T-helper 17 cell (primary cell): ENCODE measurements around the gene PTPN6. TPM values are rescaled to one million over a fixed set of nuclear protein-coding genes. Genes with fewer than 3 reads are reported as not detected.
A peak's percentile ranks its signal among the peaks of the same experiment; 100 is the strongest.

Source experiments
- ATAC-seq: fragments of 150-1000 bp; cut with Tn5 transposase; 2 replicates; pipeline ENCODE4 v1.10.0; 2021; ENCODE audit warnings: mild to moderate bottlenecking, moderate library complexity
- DNase-seq, 3 donors: peaks; one replicate each; pipeline versions ENCODE4 v3.0.0 to v3.0.0-alpha.2; 2020 to 2021
- H3K9me3 ChIP-seq: one replicate; pipeline ENCODE4 v1.7.0; 2013; ENCODE audit warnings: low read length, mild to moderate bottlenecking; ENCODE audit not compliant: control insufficient read depth, poor library complexity, severe bottlenecking
- H3K27ac Mint-ChIP-seq: one replicate; pipeline ENCODE4 v1.8.0; 2022; ENCODE audit warnings: mild to moderate bottlenecking, moderate library complexity, mixed read lengths
- H3K27me3 Mint-ChIP-seq: one replicate; pipeline ENCODE4 v1.8.0; 2022; ENCODE audit warnings: mixed read lengths
- H3K36me3 Mint-ChIP-seq: one replicate; pipeline ENCODE4 v1.8.0; 2022; ENCODE audit warnings: low read depth, mixed read lengths
- H3K4me1 Mint-ChIP-seq: one replicate; pipeline ENCODE4 v1.8.0; 2022; ENCODE audit warnings: mild to moderate bottlenecking, mixed read lengths
- H3K4me3 Mint-ChIP-seq: one replicate; pipeline ENCODE4 v1.8.0; 2022; ENCODE audit warnings: mild to moderate bottlenecking, moderate library complexity, mixed read lengths
- total RNA-seq, 4 donors: library from RNA in 2 of 4; stranded (reverse) in 2 of 4; gene quantifications; one replicate each; pipeline ENCODE4 v1.2.3 and lab custom pipeline; 2022 to 2026

PTPN6 gene
- total RNA-seq, 2 donors from 2014 or later, result 115 to 177 TPM

DNA sequence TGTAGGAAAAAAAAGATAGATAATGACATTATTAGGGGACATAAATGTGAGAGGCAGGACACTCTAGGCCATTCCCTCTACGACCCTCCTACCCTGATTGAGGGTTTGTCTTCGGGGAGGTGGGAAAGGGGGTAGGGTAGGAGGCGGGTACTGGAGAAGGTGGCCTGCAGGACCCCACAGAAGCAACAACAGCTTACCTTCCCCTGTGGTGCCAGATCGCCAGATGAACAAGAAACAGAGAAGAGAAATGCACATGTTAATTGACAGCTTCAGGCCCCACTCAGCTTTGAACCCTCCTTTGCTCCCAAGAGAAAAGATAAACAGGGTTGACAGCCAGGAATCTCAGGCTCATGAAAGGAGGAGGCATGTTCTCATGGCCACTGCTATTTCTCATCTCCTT, 14.6 kb downstream of the PTPN6 start:
- Mint-ChIP-seq H3K27ac (peak overlapping the region; percentile 89), H3K27me3 (no peaks in the 10 kb centered on the region), H3K4me1 (peaks cover 32% of the 10 kb centered on the region), H3K36me3 (peaks cover 2% of the 10 kb centered on the region), H3K4me3 (no peak overlapping the region)
- no peaks in the 10 kb centered on the region for H3K9me3 ChIP-seq
- DNase-seq, result no peak
- no peak for ATAC-seq

DNA sequence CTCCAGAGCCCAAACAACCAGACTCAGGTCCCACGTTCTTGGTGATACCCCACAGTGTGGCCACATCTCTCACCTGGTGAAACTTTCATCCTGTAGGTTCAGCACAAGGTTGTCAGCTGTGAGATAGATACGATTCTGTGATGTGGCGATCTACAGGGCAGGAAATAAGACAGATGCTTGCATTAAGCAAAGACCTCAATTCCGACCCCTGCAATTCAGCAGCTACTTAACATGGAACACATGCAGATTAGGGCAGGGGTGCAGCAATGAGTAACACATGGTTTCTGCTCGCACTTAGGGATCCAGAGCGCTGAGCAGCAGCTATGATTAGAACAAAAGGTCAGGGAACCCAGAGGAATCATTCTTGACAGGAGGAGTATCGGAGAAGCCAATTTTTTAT, 15.2 kb downstream of the PTPN6 start:
- Mint-ChIP-seq H3K4me3 (no peak overlapping the region), H3K27me3 (no peaks in the 10 kb centered on the region), H3K27ac (peak overlapping the region; percentile 89), H3K36me3 (peaks cover 2% of the 10 kb centered on the region), H3K4me1 (peaks cover 30% of the 10 kb centered on the region)
- no peaks in the 10 kb centered on the region for H3K9me3 ChIP-seq
- DNase-seq (no peak), ATAC-seq (no peak)

DNA sequence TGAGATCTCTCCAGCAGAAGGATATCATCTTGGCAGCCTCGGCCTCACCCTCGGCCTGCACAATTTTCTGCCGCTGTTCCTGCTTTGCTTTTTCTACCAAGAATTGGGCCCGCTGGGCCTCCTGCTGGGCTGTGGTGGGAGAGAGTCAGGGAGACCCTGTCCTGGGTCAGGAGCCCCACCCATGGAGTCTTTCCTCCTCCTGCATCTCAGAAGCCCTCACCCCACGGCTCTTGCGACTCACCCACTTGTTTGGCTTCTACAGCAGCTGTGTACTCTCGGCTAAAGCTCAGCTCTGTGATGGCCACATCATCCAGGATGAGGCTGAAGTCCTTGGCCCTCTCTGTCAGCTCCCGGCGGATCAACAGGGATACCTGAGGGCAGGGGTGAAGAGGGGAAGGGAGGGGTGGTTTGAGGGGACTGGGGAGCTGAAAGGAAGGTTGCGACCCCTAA, 16.5 kb downstream of the PTPN6 start:
- Mint-ChIP-seq H3K4me3 (no peak overlapping the region), H3K27me3 (no peaks in the 10 kb centered on the region), H3K36me3 (peaks cover 2% of the 10 kb centered on the region), H3K27ac (peak overlapping the region; percentile 99), H3K4me1 (peaks cover 31% of the 10 kb centered on the region)
- no peaks in the 10 kb centered on the region for H3K9me3 ChIP-seq
- no peak for ATAC-seq
- no peak for DNase-seq

DNA sequence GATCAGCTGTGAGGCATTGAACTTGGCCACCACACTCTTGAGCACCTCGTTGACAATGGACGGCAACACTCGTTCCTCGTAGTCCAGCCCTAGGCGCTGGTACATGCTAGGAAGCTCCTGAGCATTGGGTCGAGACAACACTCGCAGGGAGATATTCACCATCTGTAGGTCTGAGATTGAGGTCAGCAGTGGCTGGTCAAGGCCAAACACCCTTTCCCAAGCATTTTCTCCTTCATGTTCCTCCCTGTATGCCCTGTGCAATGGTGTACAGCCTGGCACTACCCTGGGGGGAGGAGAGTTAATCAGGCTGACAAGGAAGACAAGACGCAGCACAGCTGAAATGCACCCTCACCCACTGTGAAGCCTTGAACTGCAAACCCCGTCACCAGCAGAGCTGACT, 17.3 kb downstream of the PTPN6 start:
- no peaks in the 10 kb centered on the region for H3K9me3 ChIP-seq
- Mint-ChIP-seq H3K36me3 (peaks cover 2% of the 10 kb centered on the region), H3K4me3 (peak overlapping the region; percentile 100), H3K27me3 (no peaks in the 10 kb centered on the region), H3K27ac (peak overlapping the region; percentile 99), H3K4me1 (peaks cover 35% of the 10 kb centered on the region)
- ATAC-seq (no peak), DNase-seq (no peak)

DNA sequence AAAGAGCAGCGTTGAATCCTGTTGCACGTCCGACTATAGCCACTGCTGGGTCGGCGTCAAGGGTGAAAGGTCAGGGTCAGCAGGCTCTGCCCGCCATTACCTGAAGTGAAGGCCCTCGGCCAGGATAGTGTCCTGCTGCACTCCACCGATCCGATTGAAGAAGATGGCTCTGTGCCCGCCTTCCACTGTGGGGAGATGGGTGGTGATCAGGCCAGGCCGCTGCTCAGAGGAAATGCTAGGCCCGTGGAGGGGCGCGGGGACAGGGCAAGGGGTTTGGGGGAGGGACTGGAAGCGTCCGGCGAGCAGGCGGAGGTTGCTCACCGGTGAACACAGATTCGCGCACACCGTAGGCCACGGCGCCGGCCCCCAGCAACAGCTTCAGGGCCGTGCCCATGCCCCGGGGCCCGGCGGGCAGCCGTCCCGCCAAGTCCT, 19.0 kb downstream of the PTPN6 start:
- H3K4me1 Mint-ChIP-seq, result peaks cover 33% of the 10 kb centered on the region
- ATAC-seq (peak; percentile 3), DNase-seq (no peak)
- H3K27ac Mint-ChIP-seq, result peak overlapping the region; percentile 99
- peak overlapping the region; percentile 100 for H3K4me3 Mint-ChIP-seq
- no peaks in the 10 kb centered on the region for H3K27me3 Mint-ChIP-seq
- H3K9me3 ChIP-seq, result no peaks in the 10 kb centered on the region
- peaks cover 2% of the 10 kb centered on the region for H3K36me3 Mint-ChIP-seq

DNA sequence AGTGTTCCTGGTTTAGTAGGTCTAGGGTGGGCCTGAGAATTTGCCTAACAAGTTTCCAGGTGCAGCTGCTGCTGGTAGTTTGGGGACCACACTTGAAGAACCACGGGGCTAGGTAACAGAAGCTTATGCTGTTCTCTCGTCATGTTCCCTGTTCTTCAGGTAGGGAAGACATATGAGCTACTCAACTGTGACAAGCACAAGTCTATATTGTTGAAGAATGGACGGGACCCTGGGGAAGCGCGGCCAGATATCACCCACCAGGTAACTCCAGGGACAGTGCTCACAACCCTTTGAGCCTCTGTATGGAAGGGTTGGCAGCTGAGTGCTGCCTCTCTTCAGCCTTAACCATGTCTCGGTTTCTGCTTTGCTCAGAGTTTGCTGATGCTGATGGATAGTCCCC, 23.0 kb downstream of the PTPN6 start:
- peaks cover 2% of the 10 kb centered on the region for H3K36me3 Mint-ChIP-seq
- H3K27ac Mint-ChIP-seq, result peak overlapping the region; percentile 99
- no peaks in the 10 kb centered on the region for H3K9me3 ChIP-seq
- H3K4me1 Mint-ChIP-seq, result peaks cover 33% of the 10 kb centered on the region
- no peak overlapping the region for H3K4me3 Mint-ChIP-seq
- no peak for ATAC-seq
- no peak for DNase-seq
- no peaks in the 10 kb centered on the region for H3K27me3 Mint-ChIP-seq

DNA sequence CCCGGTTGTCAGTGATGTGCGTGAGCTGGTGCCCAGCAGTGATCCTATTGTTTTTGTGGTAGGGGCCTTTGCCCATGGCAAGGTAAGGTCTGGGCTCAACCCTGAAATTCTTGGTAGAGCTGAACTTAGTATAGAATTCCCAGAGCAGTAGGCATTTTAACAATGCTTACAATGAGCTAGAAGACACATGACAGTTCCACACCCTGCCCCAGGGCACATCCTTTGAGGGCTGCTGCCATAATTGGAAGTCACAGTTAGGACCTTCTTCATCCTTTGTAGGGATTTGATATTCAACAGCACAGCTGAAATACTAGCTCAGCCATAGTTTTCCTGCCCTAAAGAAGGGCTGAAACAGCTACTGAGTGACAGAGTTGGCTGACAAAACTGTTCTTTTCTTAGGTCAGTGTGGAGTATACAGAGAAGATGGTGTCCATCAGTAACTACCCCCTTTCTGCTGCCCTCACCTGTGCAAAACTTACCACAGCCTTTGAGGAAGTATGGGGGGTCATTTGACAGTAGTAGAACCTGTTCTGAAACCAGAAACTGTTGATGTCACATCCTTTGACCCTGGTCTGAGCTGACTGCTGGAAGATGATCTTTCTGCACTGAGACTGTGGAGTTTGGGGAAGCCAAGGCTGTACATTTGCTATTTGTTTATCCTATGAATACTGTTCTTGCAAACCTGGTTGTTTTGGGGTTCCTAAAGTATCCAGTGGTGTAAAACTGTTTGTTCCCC, 24.3 kb downstream of the PTPN6 start:
- no peaks in the 10 kb centered on the region for H3K9me3 ChIP-seq
- no peak overlapping the region for H3K4me3 Mint-ChIP-seq
- ATAC-seq (no peak), DNase-seq (no peak)
- peaks cover 2% of the 10 kb centered on the region for H3K36me3 Mint-ChIP-seq
- H3K27me3 Mint-ChIP-seq, result no peaks in the 10 kb centered on the region
- H3K4me1 Mint-ChIP-seq, result peaks cover 30% of the 10 kb centered on the region
- H3K27ac Mint-ChIP-seq, result peak overlapping the region; percentile 60

DNA sequence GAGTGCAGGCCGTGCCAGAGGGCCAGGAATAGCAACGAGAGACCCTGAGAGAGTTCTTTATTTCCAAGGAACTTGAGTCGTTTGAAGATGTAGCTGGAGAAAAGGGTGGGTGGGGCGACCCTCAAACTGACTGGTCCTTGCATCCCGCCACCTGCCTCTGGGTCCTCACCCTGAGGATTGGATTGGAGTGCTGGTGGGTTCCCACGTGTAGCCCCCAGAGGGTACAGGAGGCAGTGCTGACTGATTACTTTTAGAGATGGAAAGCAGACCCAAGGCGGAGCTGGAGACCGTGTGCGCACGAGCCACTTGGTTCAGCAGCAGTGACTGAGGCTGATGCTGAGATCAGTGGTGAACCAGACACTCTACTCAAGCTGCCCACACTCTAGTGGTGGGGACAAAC, 26.5 kb downstream of the PTPN6 start:
- ATAC-seq (no peak), DNase-seq (no peak)
- H3K9me3 ChIP-seq, result no peaks in the 10 kb centered on the region
- H3K4me1 Mint-ChIP-seq, result peaks cover 15% of the 10 kb centered on the region
- H3K4me3 Mint-ChIP-seq, result no peak overlapping the region
- H3K27me3 Mint-ChIP-seq, result no peaks in the 10 kb centered on the region
- H3K36me3 Mint-ChIP-seq, result no peaks in the 10 kb centered on the region
- peak overlapping the region; percentile 67 for H3K27ac Mint-ChIP-seq

DNA sequence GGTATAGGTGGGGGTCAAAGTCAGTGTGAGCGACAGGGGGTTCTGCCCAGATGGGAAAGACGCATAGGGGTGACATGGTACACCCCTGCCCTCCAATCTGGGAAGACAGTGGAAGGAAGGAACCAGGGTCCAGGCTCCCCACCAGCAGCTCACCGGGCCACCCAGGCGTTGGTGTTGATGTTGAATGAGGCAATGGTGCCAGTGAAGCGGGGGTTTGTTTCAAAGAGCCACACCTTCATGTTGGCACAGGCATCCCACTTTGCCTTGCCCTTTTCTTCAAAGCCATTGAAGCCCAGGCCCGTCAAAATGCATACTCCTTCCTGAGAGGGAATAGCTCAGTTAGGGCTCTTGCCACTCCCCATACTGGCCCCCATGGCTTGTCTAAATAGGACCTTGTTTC, 27.0 kb downstream of the PTPN6 start:
- Mint-ChIP-seq H3K36me3 (no peaks in the 10 kb centered on the region), H3K27ac (peak overlapping the region; percentile 27), H3K4me3 (no peak overlapping the region), H3K27me3 (no peaks in the 10 kb centered on the region), H3K4me1 (peaks cover 11% of the 10 kb centered on the region)
- H3K9me3 ChIP-seq, result no peaks in the 10 kb centered on the region
- no peak for ATAC-seq
- DNase-seq, result no peak

DNA sequence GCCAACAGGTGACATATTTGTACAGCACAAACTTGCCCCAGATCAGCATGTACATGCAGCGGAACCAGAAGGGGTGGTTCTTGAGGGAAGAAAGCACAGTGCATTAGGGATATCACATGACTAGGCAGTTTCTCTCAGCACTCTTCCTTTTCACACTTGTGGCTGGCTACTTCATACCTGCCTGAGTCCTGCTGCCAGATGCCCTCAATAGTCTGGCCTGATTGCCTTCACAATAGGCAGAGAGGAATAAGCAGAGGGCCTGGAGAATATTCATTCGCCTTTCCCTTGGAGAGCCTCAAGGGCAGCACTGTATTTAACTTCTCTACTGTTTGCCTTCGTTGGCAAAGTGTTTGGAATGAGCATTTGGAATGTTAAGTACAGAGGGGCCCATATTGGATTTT, 27.5 kb downstream of the PTPN6 start:
- H3K9me3 ChIP-seq, result no peaks in the 10 kb centered on the region
- H3K4me3 Mint-ChIP-seq, result no peak overlapping the region
- H3K36me3 Mint-ChIP-seq, result no peaks in the 10 kb centered on the region
- peaks cover 13% of the 10 kb centered on the region for H3K4me1 Mint-ChIP-seq
- no peaks in the 10 kb centered on the region for H3K27me3 Mint-ChIP-seq
- DNase-seq (no peak), ATAC-seq (no peak)
- peak overlapping the region; percentile 27 for H3K27ac Mint-ChIP-seq

DNA sequence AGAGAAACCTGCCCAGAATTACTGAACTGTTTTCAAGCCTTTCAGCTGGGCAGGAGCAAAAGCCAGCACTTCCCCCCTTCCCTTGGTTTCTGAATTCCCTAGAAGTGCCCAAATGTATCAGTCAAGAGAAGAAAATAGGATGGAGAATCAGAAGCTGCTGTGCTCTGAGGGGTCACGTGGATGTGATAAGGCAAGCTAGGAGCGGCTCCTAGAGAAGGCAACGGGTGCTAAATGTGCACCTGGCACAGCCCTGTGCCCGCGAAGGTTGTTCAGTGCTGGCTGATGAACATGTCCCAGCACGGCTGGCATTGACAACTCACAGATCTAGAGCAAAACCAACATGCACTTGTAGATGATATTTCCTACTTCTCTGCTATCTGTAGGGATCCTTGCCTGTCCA, 27.9 kb downstream of the PTPN6 start:
- DNase-seq (no peak), ATAC-seq (no peak)
- H3K4me1 Mint-ChIP-seq, result peaks cover 13% of the 10 kb centered on the region
- H3K36me3 Mint-ChIP-seq, result no peaks in the 10 kb centered on the region
- no peaks in the 10 kb centered on the region for H3K9me3 ChIP-seq
- H3K4me3 Mint-ChIP-seq, result no peak overlapping the region
- peak overlapping the region; percentile 27 for H3K27ac Mint-ChIP-seq
- H3K27me3 Mint-ChIP-seq, result no peaks in the 10 kb centered on the region

DNA sequence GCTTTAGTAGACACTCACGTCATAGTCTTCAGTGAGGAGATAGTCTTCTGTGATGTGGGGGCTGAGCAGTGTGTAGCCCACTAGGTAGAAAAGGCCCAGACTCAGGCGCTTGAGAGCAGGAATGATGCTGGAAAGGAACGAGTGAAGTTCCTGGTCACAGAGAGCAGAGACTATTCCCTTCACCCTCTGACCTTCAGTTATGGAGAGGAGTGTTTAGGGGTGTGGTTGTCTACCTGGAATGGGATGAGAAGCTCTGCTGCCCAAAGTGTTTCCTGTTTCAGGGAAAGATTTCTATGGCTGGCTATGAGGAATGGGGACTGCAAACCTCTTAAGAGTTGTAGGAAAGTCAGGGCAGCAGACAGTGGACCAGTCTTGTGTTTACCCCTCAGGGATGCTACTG, 28.3 kb downstream of the PTPN6 start:
- Mint-ChIP-seq H3K27me3 (no peaks in the 10 kb centered on the region), H3K4me3 (no peak overlapping the region), H3K4me1 (peaks cover 13% of the 10 kb centered on the region), H3K27ac (peak overlapping the region; percentile 27), H3K36me3 (no peaks in the 10 kb centered on the region)
- no peaks in the 10 kb centered on the region for H3K9me3 ChIP-seq
- no peak for DNase-seq
- ATAC-seq, result no peak

DNA sequence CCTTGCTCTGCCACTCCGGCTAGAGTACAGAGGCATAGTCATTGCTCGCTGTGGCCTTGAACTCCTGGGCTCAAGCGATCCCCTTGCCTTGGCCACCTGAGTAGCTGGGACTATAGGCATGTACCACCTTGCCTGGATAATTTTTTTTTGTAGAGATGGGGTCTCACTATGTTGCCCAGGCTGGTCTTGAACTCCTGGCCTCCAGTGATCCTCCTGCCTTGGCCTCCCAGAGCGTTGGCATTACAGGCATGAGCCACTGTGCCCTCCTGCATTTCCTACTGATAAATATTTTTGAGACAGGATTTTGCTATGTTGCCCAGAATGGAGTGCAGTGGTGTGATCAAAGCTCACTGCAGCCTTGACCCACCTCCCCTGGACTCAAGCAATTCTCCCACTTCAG, 28.9 kb downstream of the PTPN6 start:
- H3K27ac Mint-ChIP-seq, result no peak overlapping the region

DNA sequence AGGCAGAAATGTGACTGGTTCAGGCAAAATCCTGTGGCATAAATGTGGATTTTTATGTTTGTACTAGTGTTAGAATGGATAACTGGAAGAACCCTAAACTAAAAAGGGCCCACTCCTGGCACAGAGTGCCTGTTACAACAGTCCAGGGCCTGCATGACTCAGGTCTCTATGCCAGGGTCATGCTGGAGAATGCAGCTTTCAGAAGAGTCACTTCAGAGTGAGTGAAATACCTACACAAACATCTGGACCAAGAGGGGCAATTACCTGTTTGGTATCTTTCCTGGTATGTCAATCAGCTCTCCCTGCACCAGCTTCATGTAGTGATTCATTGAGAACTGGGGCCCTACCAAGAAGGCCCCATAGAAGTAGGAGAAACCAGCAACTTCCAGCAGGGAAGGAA, 29.6 kb downstream of the PTPN6 start:
- H3K27ac Mint-ChIP-seq, result no peak overlapping the region
- no peaks in the 10 kb centered on the region for H3K27me3 Mint-ChIP-seq
- peaks cover 13% of the 10 kb centered on the region for H3K4me1 Mint-ChIP-seq
- no peaks in the 10 kb centered on the region for H3K36me3 Mint-ChIP-seq
- ATAC-seq, result no peak
- H3K4me3 Mint-ChIP-seq, result no peak overlapping the region
- DNase-seq, result no peak
- no peaks in the 10 kb centered on the region for H3K9me3 ChIP-seq

More for the DNA sequence above, 28.9 kb downstream of the PTPN6 start:
- Mint-ChIP-seq H3K4me3 (no peak overlapping the region), H3K27me3 (no peaks in the 10 kb centered on the region), H3K36me3 (no peaks in the 10 kb centered on the region), H3K4me1 (peaks cover 13% of the 10 kb centered on the region)
- ATAC-seq (no peak), DNase-seq (no peak)
- no peaks in the 10 kb centered on the region for H3K9me3 ChIP-seq
